Aorta (tissue), 5 donors: ENCODE measurements around the gene COX20. TPM values are rescaled to one million over a fixed set of nuclear protein-coding genes. Genes with fewer than 3 reads are reported as not detected.
A peak's percentile ranks its signal among the peaks of the same experiment; 100 is the strongest.

Experiments used
- ATAC-seq: fragments of 200-7000 bp; cut with Tn5 transposase; one replicate; pipeline ENCODE4 v1.9.1; 2022; ENCODE audit warnings: moderate library complexity; ENCODE audit not compliant: low FRiP score
- DNase-seq, 2 donors: peaks; one replicate each; pipeline ENCODE4 v3.0.0-alpha.2; 2020
- H3K27ac ChIP-seq, 2 donors: one replicate each; pipeline ENCODE4 v1.5.1; 2013; ENCODE audit warnings: low read length in 2 of 2, mild to moderate bottlenecking in 2 of 2, moderate library complexity in 2 of 2, control low read depth in 1 of 2, inconsistent platforms in 1 of 2, low read depth in 1 of 2
- H3K27me3 ChIP-seq, 2 donors: one replicate each; pipeline ENCODE4 v1.6.1; 2013; ENCODE audit warnings: control low read depth in 1 of 2, low read length in 1 of 2, mild to moderate bottlenecking in 1 of 2, moderate library complexity in 1 of 2; ENCODE audit not compliant: insufficient read depth in 2 of 2, control insufficient read depth in 1 of 2
- H3K36me3 ChIP-seq, 2 donors: one replicate each; pipeline ENCODE4 v1.6.1; 2013; ENCODE audit warnings: control low read depth in 1 of 2, low read length in 1 of 2, mild to moderate bottlenecking in 1 of 2; ENCODE audit not compliant: insufficient read depth in 2 of 2, control insufficient read depth in 1 of 2
- H3K4me1 ChIP-seq, 2 donors: one replicate each; pipeline ENCODE4 v1.6.1; 2013; ENCODE audit warnings: low read length in 2 of 2, control low read depth in 1 of 2, mild to moderate bottlenecking in 1 of 2, moderate library complexity in 1 of 2; ENCODE audit not compliant: insufficient read depth in 2 of 2, control insufficient read depth in 1 of 2
- H3K4me3 ChIP-seq, 2 donors: one replicate each; pipeline ENCODE4 v1.5.1; 2013; ENCODE audit warnings: low read length in 2 of 2, control low read depth in 1 of 2, mild to moderate bottlenecking in 1 of 2
- H3K9me3 ChIP-seq: one replicate; pipeline ENCODE4 v1.6.1; 2013; ENCODE audit warnings: mild to moderate bottlenecking, low read length; ENCODE audit not compliant: control insufficient read depth
- WGBS, 2 donors: extraction: QIAGEN DNeasy Blood & Tissue Kit; methylation state at CpG; one replicate each; pipeline ENCODE4 v1.1.7; 2013; 5-methylcytosine and 5-hydroxymethylcytosine counted together
- intact Hi-C, 2 donors: fragments of 100-400 bp; cut with DNase I; formaldehyde crosslinking; loops; one replicate each; pipeline versions ENCODE4 v1.14.2 to v1.15.0; 2022
- polyA plus RNA-seq, 2 donors: library from polyadenylated mRNA; stranded (reverse); fragments of 200-250 nt; gene quantifications; one replicate each; pipeline ENCODE4 v1.2.3, GENCODE V29; 2013
- total RNA-seq, 2 donors: library from RNA; stranded (reverse); fragmentation: NEBNext Ultra II Directional; extraction: Animal tissue kit (Norgen Biotek cat#: 25700); gene quantifications; one replicate each; pipeline ENCODE4 v1.2.1, GENCODE V29; 2021
- donor health status: healthy with polysubstance abuse.
- donor health status: Bipolar disorder and iron deficiency.
- donor health status: DM: no; HTN: no; CAD: no.
- donor health status: DM: no; HTN: no; CAD: no.
- donor health status: DM: yes; HTN: yes; CAD: no.

Gene COX20
- total and polyA plus RNA-seq, 4 donors, result 22.8 to 110 (median 51.7) TPM

DNA sequence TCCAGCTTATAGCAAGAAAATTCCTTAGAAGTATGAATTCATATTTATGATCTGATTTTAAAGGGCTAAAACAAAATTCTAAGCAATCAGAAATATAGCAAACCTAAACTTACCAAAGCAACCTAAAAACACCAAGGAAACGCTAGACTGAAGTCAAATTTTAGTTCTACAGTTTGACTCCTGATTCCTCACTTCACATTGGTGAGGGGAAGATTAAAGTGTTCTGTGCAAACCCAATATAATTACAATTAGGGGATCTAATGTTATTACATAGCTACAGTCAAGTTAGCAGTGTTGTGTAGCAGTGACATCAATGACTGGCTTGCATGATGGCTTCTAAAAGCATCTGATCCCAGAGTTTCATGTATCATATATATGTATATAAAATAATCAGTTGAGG lies 17.2 kb downstream of the COX20 start:
- H3K27me3 ChIP-seq, result no peaks in the 10 kb centered on the region
- ATAC-seq (no peak), DNase-seq (no peak)
- intact Hi-C loops, result no loop called here
- H3K4me1 ChIP-seq, result peaks cover 0 to 2% of the 10 kb centered on the region in 2 donors
- no peak overlapping the region for H3K4me3 ChIP-seq
- no peaks in the 10 kb centered on the region for H3K9me3 ChIP-seq
- no peak overlapping the region for H3K27ac ChIP-seq
- peaks cover 3 to 6% of the 10 kb centered on the region in 2 donors for H3K36me3 ChIP-seq
- 74 to 84% methylated on average over 1 of the region's 1 CpG for WGBS, 2 donors

GRCh38 chr1:244854166-244854565 lies 18.7 kb downstream of the COX20 start:
- Histone ChIP-seq H3K27me3 (no peaks in the 10 kb centered on the region), H3K27ac (no peak overlapping the region), H3K4me3 (no peak overlapping the region), H3K36me3 (peaks cover 3 to 6% of the 10 kb centered on the region in 2 donors), H3K9me3 (no peaks in the 10 kb centered on the region), H3K4me1 (peaks cover 0 to 1% of the 10 kb centered on the region in 2 donors)
- 34 to 37% methylated on average over 5 of the region's 5 CpGs for WGBS, 2 donors
- ATAC-seq (no peak), DNase-seq (no peak)
- intact Hi-C loops, result no loop called here

- intact Hi-C loops, result no loop called here
- WGBS, 2 donors, result 49 to 54% methylated on average over 7 of the region's 7 CpGs
- no peak for ATAC-seq
Observed at GRCh38 chr1:244854865-244855578, 19.6 kb downstream of the COX20 start.

DNA sequence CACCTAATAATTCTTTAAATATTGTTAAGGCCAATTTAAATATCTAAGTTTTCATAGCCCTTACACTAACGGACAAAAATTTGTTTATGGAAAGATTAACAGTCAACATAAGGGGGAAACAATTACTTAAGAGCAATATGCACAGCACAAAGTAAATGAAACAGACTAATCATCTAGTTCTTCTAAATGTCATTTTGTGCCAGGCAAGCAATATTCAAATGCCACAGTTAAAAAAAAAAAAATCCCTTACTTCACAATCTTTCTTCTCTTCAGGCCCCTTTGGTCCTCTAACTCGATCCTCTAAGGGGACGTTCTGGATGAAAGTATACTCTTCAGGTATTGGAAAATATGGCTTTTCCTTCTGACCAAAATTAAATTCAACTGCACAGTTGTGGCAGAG lies 22.3 kb downstream of the COX20 start:
- intact Hi-C loops, result no loop called here
- Histone ChIP-seq H3K36me3 (peaks cover 5 to 6% of the 10 kb centered on the region in 2 donors), H3K4me3 (no peak overlapping the region), H3K9me3 (no peaks in the 10 kb centered on the region), H3K4me1 (no peaks in the 10 kb centered on the region), H3K27ac (no peak overlapping the region), H3K27me3 (no peaks in the 10 kb centered on the region)
- WGBS, 2 donors, result 52 to 56% methylated on average over 3 of the region's 3 CpGs
- ATAC-seq, result no peak
- DNase-seq, result no peak

More at GRCh38 chr1:244854865-244855578, 19.6 kb downstream of the COX20 start:
- H3K4me1 ChIP-seq, result no peaks in the 10 kb centered on the region
- DNase-seq, result no peak
- H3K36me3 ChIP-seq, result peaks cover 4 to 6% of the 10 kb centered on the region in 2 donors
- no peaks in the 10 kb centered on the region for H3K9me3 ChIP-seq
- no peak overlapping the region for H3K4me3 ChIP-seq
- no peaks in the 10 kb centered on the region for H3K27me3 ChIP-seq
- H3K27ac ChIP-seq, result no peak overlapping the region

DNA sequence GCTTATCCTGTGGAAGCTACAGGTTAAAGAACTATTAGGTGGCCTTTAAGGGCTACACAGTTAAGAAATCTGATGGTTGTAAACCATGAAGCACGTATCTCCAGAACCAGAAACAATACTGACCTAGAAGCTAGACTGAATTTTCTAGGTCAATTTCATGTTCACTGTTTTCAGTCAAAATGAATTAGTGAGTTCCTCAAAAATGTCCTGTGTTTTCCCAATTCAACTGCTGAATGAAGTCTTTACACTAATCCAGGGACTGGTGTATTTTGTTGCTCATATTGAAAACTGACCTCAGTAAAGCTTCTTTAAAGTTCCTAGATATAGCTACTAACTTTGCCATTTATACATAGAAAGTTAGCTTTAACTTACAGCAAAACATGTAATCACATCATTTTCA lies 22.9 kb downstream of the COX20 start:
- Histone ChIP-seq H3K27me3 (no peaks in the 10 kb centered on the region), H3K36me3 (peaks cover 5 to 6% of the 10 kb centered on the region in 2 donors), H3K27ac (no peak overlapping the region), H3K9me3 (no peaks in the 10 kb centered on the region), H3K4me3 (no peak overlapping the region), H3K4me1 (no peaks in the 10 kb centered on the region)
- ATAC-seq (no peak), DNase-seq (no peak)
- whole genome bisulfite sequencing, 2 donors, result 44 to 47% methylated on average over 1 of the region's 1 CpG
- intact Hi-C loops, result no loop called here

DNA sequence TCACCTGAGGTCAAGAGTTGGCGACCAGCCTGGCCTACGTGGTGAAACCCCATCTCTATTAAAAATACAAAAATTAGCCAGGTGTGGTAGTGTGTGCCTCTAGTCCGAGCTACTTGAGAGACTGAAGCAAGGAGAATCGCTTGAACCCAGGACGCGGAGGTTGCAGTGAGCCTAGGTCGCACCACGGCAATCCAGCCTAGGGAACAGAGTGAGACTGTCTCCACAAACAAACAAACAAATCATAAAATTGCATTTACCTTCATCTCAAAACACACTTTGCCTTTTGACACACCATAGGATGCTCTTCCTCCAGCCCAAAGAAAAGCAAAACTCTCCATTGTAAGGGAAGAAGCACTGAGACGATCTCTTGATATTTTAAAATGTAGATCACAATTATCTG lies 24.6 kb downstream of the COX20 start:
- WGBS, 2 donors, result 50 to 54% methylated on average over 9 of the region's 9 CpGs
- H3K4me1 ChIP-seq, result no peaks in the 10 kb centered on the region
- H3K9me3 ChIP-seq, result no peaks in the 10 kb centered on the region
- no peak overlapping the region for H3K27ac ChIP-seq
- H3K36me3 ChIP-seq, result peaks cover 4 to 6% of the 10 kb centered on the region in 2 donors
- ATAC-seq (no peak), DNase-seq (no peak)
- H3K4me3 ChIP-seq, result no peak overlapping the region
- intact Hi-C loops, result loop anchor here (5.0 to 10.0 kb wide), 3 partner anchors 182 to 1705 kb away; partner anchors contain the start of genes ADSS2 (in 1 of the 2), CNST (in 1 of the 2) and TFB2M (in 1 of the 2)
- H3K27me3 ChIP-seq, result no peaks in the 10 kb centered on the region

DNA sequence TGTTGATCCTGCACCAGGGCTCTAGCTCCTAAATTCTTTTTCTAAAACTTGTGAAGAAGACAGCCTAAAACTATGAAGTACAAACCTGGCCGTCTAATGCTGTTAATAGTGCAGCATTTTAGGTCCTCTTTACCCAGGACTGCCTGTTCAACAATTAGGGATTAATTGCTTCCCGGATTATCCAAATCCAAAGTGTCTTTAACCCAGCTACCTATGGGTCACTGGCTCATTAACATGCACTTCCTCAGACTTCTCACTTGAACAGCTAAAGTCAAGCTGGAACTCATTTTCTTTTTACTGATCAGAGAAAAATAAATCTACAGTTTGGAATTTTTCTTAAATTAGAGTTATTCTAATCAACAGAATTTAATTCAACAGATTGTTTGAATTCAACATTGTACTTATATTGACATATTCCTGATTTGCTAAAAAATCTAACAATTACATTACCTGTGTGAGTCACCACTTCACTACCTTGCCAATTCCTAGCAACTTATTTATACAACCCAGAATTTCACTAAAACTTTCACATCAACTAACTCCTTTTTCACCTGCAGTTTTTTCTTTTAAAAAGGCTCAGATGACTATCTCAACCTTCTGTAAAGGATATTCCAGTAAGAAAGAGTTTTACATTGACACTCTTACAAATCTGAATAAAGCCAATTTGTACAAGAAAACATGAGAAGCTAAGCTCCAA lies 25.6 kb downstream of the COX20 start:
- 0 to 1% methylated on average over 2 of the region's 2 CpGs for WGBS, 2 donors
- peaks cover 2 to 6% of the 10 kb centered on the region in 2 donors for H3K36me3 ChIP-seq
- H3K27me3 ChIP-seq, result no peaks in the 10 kb centered on the region
- intact Hi-C loops, result loop anchor here (5.0 to 10.0 kb wide), 3 partner anchors 181 to 1704 kb away; partner anchors contain the start of genes ADSS2 (in 1 of the 2), CNST (in 1 of the 2) and TFB2M (in 1 of the 2)
- peak overlapping the region in 1 of 2 donors; percentile 14 for H3K27ac ChIP-seq
- DNase-seq (no peak), ATAC-seq (no peak)
- peak overlapping the region; percentile 30 to 88 for H3K4me3 ChIP-seq
- H3K9me3 ChIP-seq, result no peaks in the 10 kb centered on the region
- H3K4me1 ChIP-seq, result no peaks in the 10 kb centered on the region

GRCh38 chr1:244861683-244862082 lies 26.2 kb downstream of the COX20 start:
- DNase-seq, result no peak
- ATAC-seq, result no peak
- intact Hi-C loops, result loop anchor here (2.0 to 10.0 kb wide), 4 partner anchors 27 to 1703 kb away; partner anchors contain the start of genes COX20 (in 2 of the 2), ADSS2 (in 1 of the 2), CNST (in 1 of the 2) and TFB2M (in 1 of the 2)
- Histone ChIP-seq H3K36me3 (peaks cover 2% of the 10 kb centered on the region in 2 donors), H3K4me1 (no peaks in the 10 kb centered on the region), H3K9me3 (no peaks in the 10 kb centered on the region), H3K4me3 (peak overlapping the region; percentile 28 to 88), H3K27me3 (no peaks in the 10 kb centered on the region), H3K27ac (no peak overlapping the region)
- WGBS, 2 donors, result 0 to 1% methylated on average over 2 of the region's 2 CpGs
